Stomach (tissue), 9 donors: ENCODE data around the gene ATG9B. TPM values are rescaled to one million over a fixed set of nuclear protein-coding genes. Genes with fewer than 3 reads are reported as not detected.
A peak's percentile ranks its signal among the peaks of the same experiment; 100 is the strongest.

Experiments
- DNase-seq, 2 donors: peaks; one replicate each; pipeline versions ENCODE4 v3.0.0 to v3.0.0-alpha.2; 2013 to 2019
- H3K27ac ChIP-seq, 5 donors: fragments of 200-600 bp in 4 of 5; sonication (generic) in 4 of 5; one replicate each; pipeline ENCODE4 v1.5.1; 2013 to 2019; ENCODE audit warnings: mild to moderate bottlenecking in 1 of 5, moderate library complexity in 1 of 5
- H3K27me3 ChIP-seq, 3 donors: fragments of 200-600 bp; sonication (generic); one replicate each; pipeline ENCODE4 v1.5.1; 2017 to 2019; ENCODE audit warnings: mixed run types in 1 of 3
- H3K36me3 ChIP-seq, 4 donors: fragments of 200-600 bp; sonication (generic); 1 replicate in 3 of 4; 2 replicates in 1 of 4; pipeline ENCODE4 v1.5.1; 2016 to 2019
- H3K4me1 ChIP-seq, 4 donors: fragments of 200-600 bp; sonication (generic); one replicate each; pipeline ENCODE4 v1.5.1; 2016 to 2019
- H3K4me3 ChIP-seq, 4 donors: fragments of 200-600 bp; sonication (generic) in 3 of 4; one replicate each; pipeline ENCODE4 v1.5.1; 2016 to 2019; ENCODE audit warnings: mild to moderate bottlenecking in 1 of 4
- H3K9me3 ChIP-seq, 4 donors: fragments of 200-600 bp; sonication (generic); one replicate each; pipeline ENCODE4 v1.5.1; 2016 to 2019
- CTCF ChIP-seq, 7 experiments: fragments of 450-650 bp in 4 of 7; fragments of 200-600 bp in 3 of 7; sonication (generic) in 3 of 7; IDR thresholded peaks; one replicate each; pipeline ENCODE4 v1.5.1; 2016 to 2019; ENCODE audit warnings: antibody characterized with exemption in 7 of 7, control low read depth in 2 of 7, mild to moderate bottlenecking in 1 of 7
- EP300 ChIP-seq: sonication (generic); formaldehyde crosslinking; IDR thresholded peaks from one replicate; pipeline ENCODE4 v1.6.1; 2017; ENCODE audit warnings: antibody characterized with exemption
- POLR2A ChIP-seq, 4 donors: fragments of 450-650 bp; IDR thresholded peaks; one replicate each; pipeline ENCODE4 v1.6.1; 2016; ENCODE audit warnings: antibody characterized with exemption in 4 of 4, control low read depth in 2 of 4, mild to moderate bottlenecking in 1 of 4, moderate library complexity in 1 of 4
- POLR2AphosphoS5 ChIP-seq, 3 donors: sonication (generic); formaldehyde crosslinking; IDR thresholded peaks; one replicate each; pipeline ENCODE4 v1.6.1; 2016; ENCODE audit warnings: antibody characterized with exemption in 3 of 3
- WGBS, 5 donors: extraction: QIAGEN DNeasy Blood & Tissue Kit in 3 of 5; methylation state at CpG; one replicate each; pipeline versions ENCODE4 v1.1.5 to v1.1.7; 2013 to 2018; 5-methylcytosine and 5-hydroxymethylcytosine counted together
- intact Hi-C: fragments of 100-400 bp; cut with DNase I; formaldehyde crosslinking; loops from one replicate; pipeline ENCODE4 v1.15.1; 2023; ENCODE audit warnings: low total_unique reads
- polyA plus RNA-seq, 3 donors: library from polyadenylated mRNA; stranded (reverse); fragments of 200-250 nt; gene quantifications; one replicate each; pipeline ENCODE4 v1.2.3, GENCODE V29; 2013
- total RNA-seq, 5 donors: library from RNA; depleted of rRNA; stranded (reverse); fragments of >200 nt; gene quantifications; one replicate each; pipeline versions ENCODE4 v1.1.0 to v1.2.3, GENCODE V29; 2014 to 2016
- donor health status: healthy with polysubstance abuse.
- donor health status: Bipolar disorder and iron deficiency.
- donor health status: healthy.

The ATG9B gene
- total and polyA plus RNA-seq, 8 donors, result 0.31 to 33.0 (median 8.8) TPM; not detected in 4

- no peak overlapping the region for H3K4me3 ChIP-seq
- peaks cover 0 to 57% (median 52%) of the 10 kb centered on the region in 3 donors for H3K27me3 ChIP-seq
- DNase-seq, result peak in 1 of 2 donors; percentile 66
- no peak for TF ChIP-seq CTCF (IDR thresholded peaks at IDR 0.05)
- TF ChIP-seq EP300, result no peak
- no peak for TF ChIP-seq POLR2AphosphoS5 (IDR thresholded peaks at IDR 0.05)
- no peak for TF ChIP-seq POLR2A (IDR thresholded peaks at IDR 0.05)
- H3K4me1 ChIP-seq, result peaks cover 26 to 43% (median 37%) of the 10 kb centered on the region in 4 donors
- WGBS, 5 donors, result 30 to 46% (median 36%) methylated on average over 2 of the region's 2 CpGs
- H3K9me3 ChIP-seq, result no peaks in the 10 kb centered on the region
- H3K27ac ChIP-seq, result peak overlapping the region in 1 of 5 donors; percentile 87
- no peaks in the 10 kb centered on the region for H3K36me3 ChIP-seq
- intact Hi-C loops, result no loop called here
These were observed 43.6 kb downstream of the ATG9B start for GRCh38 chr7:150980663-150981062.

GRCh38 chr7:150979713-150980390, 44.4 kb downstream of the ATG9B start:
- peaks cover 0 to 66% (median 60%) of the 10 kb centered on the region in 3 donors for H3K27me3 ChIP-seq
- intact Hi-C loops, result no loop called here
- no peak overlapping the region for H3K4me3 ChIP-seq
- no peaks in the 10 kb centered on the region for H3K36me3 ChIP-seq
- H3K27ac ChIP-seq, result peak overlapping the region in 4 of 5 donors; percentile 58 to 87 (median 70)
- peak in 1 of 2 donors; percentile 64 for DNase-seq
- H3K4me1 ChIP-seq, result peaks cover 34 to 51% (median 45%) of the 10 kb centered on the region in 4 donors
- TF ChIP-seq CTCF (IDR thresholded peaks at IDR 0.05), result no peak
- WGBS, 5 donors, result 36 to 40% (median 40%) methylated on average over 6 to 7 of the region's 7 CpGs
- H3K9me3 ChIP-seq, result no peaks in the 10 kb centered on the region

GRCh38 chr7:150978126-150978789, 46.0 kb downstream of the ATG9B start, which contains the start of gene KCNH2:
Gene KCNH2, minus strand, starts transcription at chr7:150978321. Its CDS starts 408 bp downstream, at chr7:150977913.
- Histone ChIP-seq H3K27ac (peak within 1 kb of the TSS; percentile 18 to 87 (median 68)), H3K4me3 (peak within 1 kb of the TSS; percentile 48 to 56 (median 50)), H3K9me3 (no peaks in the 10 kb centered on the region), H3K4me1 (peaks cover 45 to 67% (median 59%) of the 10 kb centered on the region in 4 donors), H3K27me3 (peaks cover 0 to 81% (median 67%) of the 10 kb centered on the region in 3 donors), H3K36me3 (no peaks in the 10 kb centered on the region)
- DNase-seq, result peak in 1 of 2 donors; percentile 90
- 1 to 3% (median 3%) methylated on average over 20 to 80 of the region's 81 CpGs for WGBS, 5 donors
- intact Hi-C loops, result no loop called here
- TF ChIP-seq EP300, result no peak
- TF ChIP-seq CTCF (IDR thresholded peaks at IDR 0.05), result no peak
- no peak for TF ChIP-seq POLR2A (IDR thresholded peaks at IDR 0.05)
- no peak for TF ChIP-seq POLR2AphosphoS5 (IDR thresholded peaks at IDR 0.05)

GRCh38 chr7:150977382-150978125, 46.7 kb downstream of the ATG9B start:
- WGBS, 5 donors, result 4 to 20% (median 8%) methylated on average over 16 to 62 of the region's 62 CpGs
- H3K36me3 ChIP-seq, result no peaks in the 10 kb centered on the region
- H3K27me3 ChIP-seq, result peaks cover 0 to 88% (median 67%) of the 10 kb centered on the region in 3 donors
- H3K9me3 ChIP-seq, result no peaks in the 10 kb centered on the region
- peak overlapping the region; percentile 18 to 87 (median 68) for H3K27ac ChIP-seq
- H3K4me3 ChIP-seq, result peak overlapping the region; percentile 48 to 56 (median 50)
- peaks cover 45 to 73% (median 62%) of the 10 kb centered on the region in 4 donors for H3K4me1 ChIP-seq
- peak in 1 of 2 donors; percentile 60 for DNase-seq
- TF ChIP-seq CTCF (IDR thresholded peaks at IDR 0.05) (no peak), EP300 (no peak), POLR2A (IDR thresholded peaks at IDR 0.05) (no peak), POLR2AphosphoS5 (IDR thresholded peaks at IDR 0.05) (no peak)
- intact Hi-C loops, result no loop called here
